ENCODE measurements around the gene INVS. TPM values are rescaled to one million over a fixed set of nuclear protein-coding genes. Genes with fewer than 3 reads are reported as not detected.
"Not testable (repeated sequence)": the region's sequence is repeated elsewhere in the genome, so short reads cannot be mapped to it uniquely, and the experiment has no call there.

Gene INVS
- total RNA-seq, 2 donors from 2014 or later = 37.8 to 46.8 TPM

GRCh38 chr9:100074093-100074492 is 24.9 kb upstream of the INVS start:
- Histone ChIP-seq H3K4me1 (ENCODE audit: control insufficient read depth in 1 of 2, low read depth in 2 of 2) (peaks cover 2 to 15% of the 10 kb centered on the region in 2 donors), H3K4me3 (no peak overlapping the region), H3K27ac (no peak overlapping the region), H3K36me3 (no peaks in the 10 kb centered on the region), H3K9me3 (no peaks in the 10 kb centered on the region), H3K27me3 (replicated peaks; ENCODE audit: insufficient read depth) (no peaks in the 10 kb centered on the region)
- DNase-seq (ENCODE audit: low spot score) = no peak
- no peak for ATAC-seq (ENCODE audit: insufficient number of reproducible peaks, low FRiP score, low read depth)
- no peak for TF ChIP-seq CTCF (IDR thresholded peaks at IDR 0.05)

- ATAC-seq (ENCODE audit: insufficient number of reproducible peaks, low FRiP score, low read depth) (no peak), DNase-seq (ENCODE audit: low spot score) (no peak)
- Histone ChIP-seq H3K4me1 (ENCODE audit: control insufficient read depth in 1 of 2, low read depth in 2 of 2) (peaks cover 2 to 15% of the 10 kb centered on the region in 2 donors), H3K4me3 (no peak overlapping the region), H3K27ac (no peak overlapping the region), H3K36me3 (no peaks in the 10 kb centered on the region), H3K9me3 (no peaks in the 10 kb centered on the region), H3K27me3 (replicated peaks; ENCODE audit: insufficient read depth) (no peaks in the 10 kb centered on the region)
- no peak for TF ChIP-seq CTCF (IDR thresholded peaks at IDR 0.05)
Measured at GRCh38 chr9:100074989-100075388, 24.1 kb upstream of the INVS start.

GRCh38 chr9:100076256-100076655 is 22.8 kb upstream of the INVS start:
- not testable (repeated sequence) for ATAC-seq (ENCODE audit: insufficient number of reproducible peaks, low FRiP score, low read depth); H3K27me3 ChIP-seq (replicated peaks; ENCODE audit: insufficient read depth); DNase-seq (ENCODE audit: low spot score); H3K27ac ChIP-seq; H3K9me3 ChIP-seq; H3K36me3 ChIP-seq; H3K4me3 ChIP-seq
- H3K4me1 ChIP-seq (ENCODE audit: control insufficient read depth in 1 of 2, low read depth in 2 of 2) = peaks cover 2 to 12% of the 10 kb centered on the region in 2 donors

- ATAC-seq (ENCODE audit: insufficient number of reproducible peaks, low FRiP score, low read depth) (no peak), DNase-seq (ENCODE audit: low spot score) (no peak)
- Histone ChIP-seq H3K36me3 (no peaks in the 10 kb centered on the region), H3K27me3 (replicated peaks; ENCODE audit: insufficient read depth) (no peaks in the 10 kb centered on the region), H3K4me1 (ENCODE audit: control insufficient read depth in 1 of 2, low read depth in 2 of 2) (peaks cover 19 to 24% of the 10 kb centered on the region in 2 donors), H3K27ac (no peak overlapping the region), H3K9me3 (no peaks in the 10 kb centered on the region), H3K4me3 (no peak overlapping the region)
- no peak for TF ChIP-seq CTCF (IDR thresholded peaks at IDR 0.05)
Measured at GRCh38 chr9:100082782-100083181, 16.3 kb upstream of the INVS start.

- DNase-seq (ENCODE audit: low spot score) (no peak), ATAC-seq (ENCODE audit: insufficient number of reproducible peaks, low FRiP score, low read depth) (no peak)
- H3K27me3 ChIP-seq (replicated peaks; ENCODE audit: insufficient read depth) = no peaks in the 10 kb centered on the region
- peaks cover 19 to 24% of the 10 kb centered on the region in 2 donors for H3K4me1 ChIP-seq (ENCODE audit: control insufficient read depth in 1 of 2, low read depth in 2 of 2)
- no peak overlapping the region for H3K27ac ChIP-seq
- no peak for TF ChIP-seq CTCF (IDR thresholded peaks at IDR 0.05)
- no peak overlapping the region for H3K4me3 ChIP-seq
- H3K9me3 ChIP-seq = no peaks in the 10 kb centered on the region
- no peaks in the 10 kb centered on the region for H3K36me3 ChIP-seq
Measured at GRCh38 chr9:100083448-100084127, 15.5 kb upstream of the INVS start.

GRCh38 chr9:100084128-100084453 is 15.0 kb upstream of the INVS start:
- Histone ChIP-seq H3K9me3 (no peaks in the 10 kb centered on the region), H3K36me3 (no peaks in the 10 kb centered on the region), H3K27me3 (replicated peaks; ENCODE audit: insufficient read depth) (no peaks in the 10 kb centered on the region), H3K27ac (no peak overlapping the region), H3K4me3 (no peak overlapping the region), H3K4me1 (ENCODE audit: control insufficient read depth in 1 of 2, low read depth in 2 of 2) (peaks cover 19 to 24% of the 10 kb centered on the region in 2 donors)
- ATAC-seq (ENCODE audit: insufficient number of reproducible peaks, low FRiP score, low read depth) (no peak), DNase-seq (ENCODE audit: low spot score) (no peak)
- TF ChIP-seq CTCF (IDR thresholded peaks at IDR 0.05) = no peak
